Left ventricle myocardium inferior (tissue), 1 donor: ENCODE data around the gene SNAPIN. TPM values are rescaled to one million over a fixed set of nuclear protein-coding genes. Genes with fewer than 3 reads are reported as not detected.

ENCODE experiments used
- DNase-seq: peaks from one replicate; pipeline ENCODE4 v3.0.0-alpha.2; 2020
- H3K27ac ChIP-seq: fragments of 200-600 bp; replicated peaks from 2 replicates; pipeline ENCODE4 v1.8.0; 2021
- H3K27me3 ChIP-seq: fragments of 200-600 bp; 2 replicates; pipeline ENCODE4 v1.8.0; 2021; ENCODE audit warnings: low read depth
- H3K36me3 ChIP-seq: fragments of 200-600 bp; 2 replicates; pipeline ENCODE4 v1.8.0; 2021
- H3K4me1 ChIP-seq: fragments of 200-600 bp; 2 replicates; pipeline ENCODE4 v1.8.0; 2021
- H3K4me3 ChIP-seq: fragments of 200-600 bp; 2 replicates; pipeline ENCODE4 v1.8.0; 2021; ENCODE audit warnings: mild to moderate bottlenecking, moderate library complexity
- H3K9me3 ChIP-seq: fragments of 200-600 bp; replicated peaks from 2 replicates; pipeline ENCODE4 v1.8.0; 2021
- CTCF ChIP-seq: fragments of 200-600 bp; IDR thresholded peaks from 2 replicates; pipeline ENCODE4 v1.8.0; 2021; ENCODE audit warnings: antibody characterized with exemption, mild to moderate bottlenecking, borderline replicate concordance
- intact Hi-C: fragments of 100-400 bp; cut with micrococcal nuclease; formaldehyde crosslinking; loops from one replicate; pipeline ENCODE4 v1.11.0; 2022
- total RNA-seq: library from RNA; stranded (reverse); fragmentation: NEBNext Ultra II Directional; extraction: Animal tissue kit (Norgen Biotek cat#: 25700); gene quantifications from one replicate; pipeline ENCODE4 v1.2.1, GENCODE V29; 2021
- donor health status: DM: no; HTN: yes; CAD: no; lungs with severe emphysema.

Gene SNAPIN
- total RNA-seq, 1 donor from 2014 or later, result 67.0 TPM

- no peaks in the 10 kb centered on the region for H3K27me3 ChIP-seq
- peaks cover 58% of the 10 kb centered on the region for H3K36me3 ChIP-seq
- no peaks in the 10 kb centered on the region for H3K9me3 ChIP-seq
- no peak overlapping the region for H3K27ac ChIP-seq
- TF ChIP-seq CTCF, result no peak
- intact Hi-C loops, result no loop called here
- H3K4me3 ChIP-seq, result no peak overlapping the region
- peaks cover 27% of the 10 kb centered on the region for H3K4me1 ChIP-seq
- no peak for DNase-seq
Measured at GRCh38 chr1:153619171-153619570, 39.3 kb upstream of the SNAPIN start.

DNA sequence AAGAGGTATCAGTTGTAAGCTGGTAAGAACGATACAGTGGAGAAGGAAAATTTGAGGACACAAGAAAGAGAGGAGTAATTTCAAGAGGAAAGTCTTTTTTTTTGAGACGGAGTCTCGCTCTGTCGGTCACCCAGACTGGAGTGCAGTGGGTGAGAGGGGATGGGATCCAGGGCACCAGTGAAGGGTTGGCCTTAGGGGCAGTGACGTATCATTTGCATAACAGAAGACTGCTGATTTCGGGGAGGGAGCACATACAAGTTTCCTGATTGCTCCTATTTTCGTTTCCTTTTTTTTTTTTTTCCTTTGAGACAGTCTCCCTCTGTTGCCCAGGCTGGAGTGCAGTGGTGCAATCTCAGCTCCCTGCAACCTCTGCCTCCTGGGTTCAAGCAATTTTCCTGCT lies 35.4 kb upstream of the SNAPIN start:
- Histone ChIP-seq H3K27ac (no peak overlapping the region), H3K27me3 (no peaks in the 10 kb centered on the region), H3K4me3 (no peak overlapping the region), H3K4me1 (peaks cover 46% of the 10 kb centered on the region), H3K36me3 (peaks cover 64% of the 10 kb centered on the region), H3K9me3 (no peaks in the 10 kb centered on the region)
- DNase-seq, result no peak
- no peak for TF ChIP-seq CTCF
- intact Hi-C loops, result no loop called here

DNA sequence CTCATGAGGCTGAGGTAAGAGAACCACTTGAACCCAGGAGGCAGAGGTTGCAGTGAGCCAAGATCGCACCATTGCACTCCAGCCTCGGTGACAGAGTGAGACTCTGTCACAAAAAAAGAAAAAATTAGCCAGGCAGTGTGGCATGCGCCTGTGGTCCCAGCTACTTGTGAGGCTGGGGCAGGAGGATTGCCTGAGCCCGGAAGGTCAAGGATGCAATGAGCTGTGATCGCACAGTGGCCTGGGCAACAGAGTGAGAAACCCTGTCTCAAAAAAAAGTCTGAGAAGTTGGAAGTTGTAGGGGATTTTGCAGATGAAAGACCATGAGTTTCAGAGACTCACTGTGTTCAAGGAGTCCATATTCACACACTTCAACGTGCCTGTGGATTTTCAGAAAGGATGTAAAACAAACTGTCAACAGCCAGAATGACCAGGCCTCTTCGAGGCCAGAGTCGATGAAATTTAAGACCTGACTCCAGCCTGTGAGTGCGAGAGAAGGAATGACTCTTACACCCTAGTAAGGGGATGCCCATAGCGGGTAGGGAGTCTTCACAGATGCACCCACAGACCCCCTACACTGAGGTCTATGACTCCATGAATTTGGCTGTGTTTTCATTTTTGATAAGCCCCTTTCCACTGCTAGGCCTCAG lies 33.4 kb upstream of the SNAPIN start:
- TF ChIP-seq CTCF, result no peak
- intact Hi-C loops, result no loop called here
- H3K27ac ChIP-seq, result peak overlapping the region; percentile 100
- H3K9me3 ChIP-seq, result no peaks in the 10 kb centered on the region
- no peaks in the 10 kb centered on the region for H3K27me3 ChIP-seq
- peaks cover 46% of the 10 kb centered on the region for H3K36me3 ChIP-seq
- peak overlapping the region; percentile 66 for H3K4me3 ChIP-seq
- peaks cover 64% of the 10 kb centered on the region for H3K4me1 ChIP-seq
- no peak for DNase-seq

DNA sequence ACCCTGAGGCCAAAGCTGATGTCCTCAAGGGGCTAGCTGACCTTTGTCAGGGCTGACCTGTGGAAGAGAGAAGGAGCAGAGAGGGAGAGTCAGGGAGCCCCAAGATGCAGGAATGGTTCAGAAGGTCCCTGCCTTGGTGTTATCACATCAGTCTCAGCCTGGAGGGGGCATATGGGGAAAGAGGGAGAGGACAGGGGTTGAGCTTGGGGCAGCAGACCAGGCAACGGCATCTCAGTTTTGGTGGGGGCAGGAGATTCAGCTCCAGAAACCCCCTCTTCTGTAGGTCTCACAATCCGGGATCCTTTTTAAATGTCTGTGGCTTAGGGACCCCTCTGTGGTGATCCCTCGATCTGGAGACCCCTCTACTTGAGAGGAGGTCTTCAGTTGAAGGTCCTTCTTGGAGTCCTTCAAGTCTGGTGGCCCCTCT lies 32.0 kb upstream of the SNAPIN start:
- Histone ChIP-seq H3K27me3 (no peaks in the 10 kb centered on the region), H3K36me3 (peaks cover 36% of the 10 kb centered on the region), H3K4me1 (peaks cover 78% of the 10 kb centered on the region), H3K27ac (peak overlapping the region; percentile 100), H3K4me3 (peak overlapping the region; percentile 66), H3K9me3 (no peaks in the 10 kb centered on the region)
- no peak for TF ChIP-seq CTCF
- intact Hi-C loops, result no loop called here
- DNase-seq, result no peak

DNA sequence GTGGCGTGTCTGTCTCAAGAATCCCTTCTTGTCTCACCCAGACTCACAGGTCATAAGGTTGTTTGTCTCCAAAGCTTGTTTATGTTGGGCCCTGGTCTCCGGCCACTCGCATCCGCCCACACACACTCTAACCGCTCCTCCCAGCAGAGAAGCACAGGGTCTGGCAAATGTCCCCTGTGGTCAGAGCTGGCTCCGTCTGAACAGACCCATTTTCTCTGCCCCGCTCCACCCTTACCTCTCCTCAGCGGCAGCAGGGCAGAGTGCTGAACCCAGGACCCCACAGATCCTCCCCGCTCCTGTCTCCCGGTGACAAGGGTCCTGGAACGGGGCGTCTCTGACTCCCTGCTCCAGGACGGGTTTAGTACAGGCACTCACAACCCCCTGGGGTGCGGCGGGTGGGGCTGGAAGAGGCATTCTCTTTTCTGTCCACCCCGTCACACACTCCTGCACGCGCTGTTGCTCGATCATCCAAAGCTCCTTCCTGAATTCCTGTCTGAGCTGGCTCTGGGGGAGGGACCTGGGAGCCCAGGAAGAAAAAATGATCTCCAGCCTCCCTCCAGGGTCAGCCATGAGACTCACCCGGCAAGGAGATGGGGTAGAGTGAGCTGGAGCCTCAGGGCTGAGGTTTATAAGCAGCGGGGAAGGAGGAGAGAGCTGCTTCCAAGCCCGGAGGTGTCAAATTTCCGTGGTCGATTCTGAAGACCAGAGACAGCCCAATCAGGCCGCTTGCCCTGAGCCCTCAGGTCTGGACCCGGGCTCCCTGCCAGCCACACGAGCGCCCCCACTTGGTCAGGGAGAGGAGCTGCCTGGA lies 31.4 kb upstream of the SNAPIN start, which contains the start of gene S100A13:
S100A13 (minus strand) TSS at position 602 of the 811 bp plus-strand sequence. CDS start 1,033 bp downstream, outside the sequence.
- peak; percentile 72 for DNase-seq
- intact Hi-C loops, result no loop called here

More for the DNA sequence above, 31.4 kb upstream of the SNAPIN start, which contains the start of gene S100A13:
- Histone ChIP-seq H3K27ac (peak within 1 kb of the TSS; percentile 100), H3K4me3 (peak within 1 kb of the TSS; percentile 66), H3K9me3 (no peaks in the 10 kb centered on the region), H3K4me1 (peaks cover 84% of the 10 kb centered on the region), H3K36me3 (peaks cover 30% of the 10 kb centered on the region), H3K27me3 (no peaks in the 10 kb centered on the region)
- peak; percentile 62 for TF ChIP-seq CTCF
